Measurements from ENCODE around the gene SUCO. TPM values are rescaled to one million over a fixed set of nuclear protein-coding genes. Genes with fewer than 3 reads are reported as not detected.
A peak's percentile ranks its signal among the peaks of the same experiment; 100 is the strongest.

Gene SUCO, protein sequence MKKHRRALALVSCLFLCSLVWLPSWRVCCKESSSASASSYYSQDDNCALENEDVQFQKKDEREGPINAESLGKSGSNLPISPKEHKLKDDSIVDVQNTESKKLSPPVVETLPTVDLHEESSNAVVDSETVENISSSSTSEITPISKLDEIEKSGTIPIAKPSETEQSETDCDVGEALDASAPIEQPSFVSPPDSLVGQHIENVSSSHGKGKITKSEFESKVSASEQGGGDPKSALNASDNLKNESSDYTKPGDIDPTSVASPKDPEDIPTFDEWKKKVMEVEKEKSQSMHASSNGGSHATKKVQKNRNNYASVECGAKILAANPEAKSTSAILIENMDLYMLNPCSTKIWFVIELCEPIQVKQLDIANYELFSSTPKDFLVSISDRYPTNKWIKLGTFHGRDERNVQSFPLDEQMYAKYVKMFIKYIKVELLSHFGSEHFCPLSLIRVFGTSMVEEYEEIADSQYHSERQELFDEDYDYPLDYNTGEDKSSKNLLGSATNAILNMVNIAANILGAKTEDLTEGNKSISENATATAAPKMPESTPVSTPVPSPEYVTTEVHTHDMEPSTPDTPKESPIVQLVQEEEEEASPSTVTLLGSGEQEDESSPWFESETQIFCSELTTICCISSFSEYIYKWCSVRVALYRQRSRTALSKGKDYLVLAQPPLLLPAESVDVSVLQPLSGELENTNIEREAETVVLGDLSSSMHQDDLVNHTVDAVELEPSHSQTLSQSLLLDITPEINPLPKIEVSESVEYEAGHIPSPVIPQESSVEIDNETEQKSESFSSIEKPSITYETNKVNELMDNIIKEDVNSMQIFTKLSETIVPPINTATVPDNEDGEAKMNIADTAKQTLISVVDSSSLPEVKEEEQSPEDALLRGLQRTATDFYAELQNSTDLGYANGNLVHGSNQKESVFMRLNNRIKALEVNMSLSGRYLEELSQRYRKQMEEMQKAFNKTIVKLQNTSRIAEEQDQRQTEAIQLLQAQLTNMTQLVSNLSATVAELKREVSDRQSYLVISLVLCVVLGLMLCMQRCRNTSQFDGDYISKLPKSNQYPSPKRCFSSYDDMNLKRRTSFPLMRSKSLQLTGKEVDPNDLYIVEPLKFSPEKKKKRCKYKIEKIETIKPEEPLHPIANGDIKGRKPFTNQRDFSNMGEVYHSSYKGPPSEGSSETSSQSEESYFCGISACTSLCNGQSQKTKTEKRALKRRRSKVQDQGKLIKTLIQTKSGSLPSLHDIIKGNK (N-terminal part only)
- 100 to 1,000 TPM in 1 of 9 donors, 10 to 100 TPM in 8; 20.8 to 108 (median 36.4) TPM for total RNA-seq
- polyA plus RNA-seq: 10 to 100 TPM; 14.0 to 33.5 (median 16.4) TPM
- long read RNA-seq, donor 1, partial matches to known transcripts: 0 of 1 reads
- long read RNA-seq, donor 1, other reads (novel, unspliced or antisense): 0 of 1 reads
- long read RNA-seq, donor 2, partial matches to known transcripts: 0 of 1 reads
- long read RNA-seq, donor 2, other reads (novel, unspliced or antisense): 0 of 1 reads
- long read RNA-seq, donor 3: 0 reads
- long read RNA-seq, donor 4, partial matches to known transcripts: 8 of 12 reads
- long read RNA-seq, donor 4, other reads (novel, unspliced or antisense): 4 of 12 reads
- long read RNA-seq, donor 5, partial matches to known transcripts: 7 of 21 reads
- long read RNA-seq, donor 5, other reads (novel, unspliced or antisense): 13 of 21 reads
- long read RNA-seq, donor 6, partial matches to known transcripts: 9 of 10 reads
- long read RNA-seq, donor 6, other reads (novel, unspliced or antisense): 1 of 10 reads
- long read RNA-seq, donor 7, partial matches to known transcripts: 0 of 1 reads
- long read RNA-seq, donor 7, other reads (novel, unspliced or antisense): 0 of 1 reads
- long read RNA-seq, donor 8, partial matches to known transcripts: 5 of 6 reads
- long read RNA-seq, donor 8, other reads (novel, unspliced or antisense): 0 of 6 reads
- long read RNA-seq, donor 9, partial matches to known transcripts: 0 of 3 reads
- long read RNA-seq, donor 9, other reads (novel, unspliced or antisense): 0 of 3 reads
- long read RNA-seq, donor 10, partial matches to known transcripts: 7 of 7 reads
- long read RNA-seq, donor 10, other reads (novel, unspliced or antisense): 0 of 7 reads

DNA sequence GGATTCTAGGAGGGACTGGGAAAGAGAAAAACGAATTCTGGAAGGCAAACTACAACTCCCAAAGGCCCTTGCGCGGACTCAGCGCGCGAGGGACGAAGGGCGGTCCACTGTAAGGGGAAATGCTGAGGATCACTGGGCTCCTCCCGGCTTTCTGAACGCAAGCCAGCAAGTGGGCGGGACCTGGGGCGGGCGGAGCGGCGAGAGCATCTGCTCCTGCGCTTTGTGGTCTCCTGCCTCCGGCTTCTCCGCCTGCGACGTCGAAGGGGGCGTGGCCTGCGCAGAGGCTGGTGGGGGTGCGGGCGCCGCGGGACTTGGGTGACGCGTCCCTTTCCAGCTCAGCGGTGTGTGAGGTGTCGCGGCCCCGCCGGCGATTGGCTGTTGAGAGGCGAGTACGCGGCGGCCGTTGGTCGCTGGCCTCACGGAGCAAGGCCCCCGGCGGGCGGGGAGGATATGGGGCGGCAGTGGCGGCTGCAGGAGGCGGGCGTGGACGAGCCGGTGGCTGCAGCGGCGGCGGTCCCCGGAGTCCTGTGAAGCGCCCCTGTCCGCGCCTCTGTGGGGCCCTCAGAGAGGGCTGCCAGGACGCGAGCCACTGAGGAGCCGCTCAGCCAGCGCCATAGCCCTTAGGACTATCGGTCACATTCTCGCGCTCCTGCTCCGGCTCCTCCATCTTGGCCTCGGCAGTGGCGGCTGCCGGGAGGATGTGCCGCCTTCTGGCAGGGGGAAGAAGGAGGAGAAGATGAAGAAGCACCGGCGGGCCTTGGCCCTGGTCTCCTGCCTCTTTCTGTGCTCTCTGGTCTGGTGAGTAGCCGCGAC is at the start of gene SUCO:
Gene SUCO, plus strand, starts transcription at position 451 of the 813 bp plus-strand sequence. Its CDS starts 286 bp downstream, at position 737.
- no peaks in the 10 kb centered on the region for H3K27me3 ChIP-seq
- TF ChIP-seq POLR2A (IDR thresholded peaks at IDR 0.05): peak; percentile 97 to 99
- TF ChIP-seq, protein P1, sequence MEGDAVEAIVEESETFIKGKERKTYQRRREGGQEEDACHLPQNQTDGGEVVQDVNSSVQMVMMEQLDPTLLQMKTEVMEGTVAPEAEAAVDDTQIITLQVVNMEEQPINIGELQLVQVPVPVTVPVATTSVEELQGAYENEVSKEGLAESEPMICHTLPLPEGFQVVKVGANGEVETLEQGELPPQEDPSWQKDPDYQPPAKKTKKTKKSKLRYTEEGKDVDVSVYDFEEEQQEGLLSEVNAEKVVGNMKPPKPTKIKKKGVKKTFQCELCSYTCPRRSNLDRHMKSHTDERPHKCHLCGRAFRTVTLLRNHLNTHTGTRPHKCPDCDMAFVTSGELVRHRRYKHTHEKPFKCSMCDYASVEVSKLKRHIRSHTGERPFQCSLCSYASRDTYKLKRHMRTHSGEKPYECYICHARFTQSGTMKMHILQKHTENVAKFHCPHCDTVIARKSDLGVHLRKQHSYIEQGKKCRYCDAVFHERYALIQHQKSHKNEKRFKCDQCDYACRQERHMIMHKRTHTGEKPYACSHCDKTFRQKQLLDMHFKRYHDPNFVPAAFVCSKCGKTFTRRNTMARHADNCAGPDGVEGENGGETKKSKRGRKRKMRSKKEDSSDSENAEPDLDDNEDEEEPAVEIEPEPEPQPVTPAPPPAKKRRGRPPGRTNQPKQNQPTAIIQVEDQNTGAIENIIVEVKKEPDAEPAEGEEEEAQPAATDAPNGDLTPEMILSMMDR (IDR thresholded peaks at IDR 0.05): peak in 3 of 6 experiments; percentile 18 to 26 (median 18)

DNA sequence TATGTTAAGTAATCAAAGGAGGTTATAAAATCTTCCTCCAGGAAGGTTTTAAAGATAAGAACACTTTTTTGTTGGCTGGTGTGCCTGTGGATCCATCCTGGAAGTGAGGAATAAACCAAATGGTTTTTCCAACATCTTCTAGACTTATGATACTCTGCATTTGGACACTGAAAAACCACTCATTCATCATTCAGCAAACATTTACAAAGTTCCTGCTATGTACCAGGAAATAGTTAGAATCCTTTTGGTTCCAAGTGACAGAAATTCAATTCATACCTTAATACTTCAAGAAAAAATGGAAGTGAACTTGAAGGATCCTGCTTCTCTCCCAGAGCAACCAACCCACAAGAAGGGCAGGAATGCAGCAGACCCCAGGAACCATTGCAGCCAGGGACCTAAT is 49.5 kb upstream of the SUCO start:
- Histone ChIP-seq H3K9me3 (replicated peaks in 1 of 3) (no peaks in the 10 kb centered on the region), H3K27ac (no peak overlapping the region), H3K4me1 (replicated peaks in 1 of 2) (no peaks in the 10 kb centered on the region), H3K27me3 (no peaks in the 10 kb centered on the region), H3K36me3 (replicated peaks in 1 of 2) (no peaks in the 10 kb centered on the region), H3K4me3 (no peak overlapping the region)
- intact Hi-C loops (cut with DNase I): no loop called here
- TF ChIP-seq, protein P1 (IDR thresholded peaks at IDR 0.05): no peak
- TF ChIP-seq POLR2A (IDR thresholded peaks at IDR 0.05): no peak
- DNase-seq: no peak

More for the DNA sequence above, at the start of gene SUCO:
- Histone ChIP-seq H3K27ac (peak within 1 kb of the TSS; percentile 94 to 98 (median 97)), H3K9me3 (replicated peaks in 1 of 3) (no peaks in the 10 kb centered on the region), H3K36me3 (replicated peaks in 1 of 2) (no peaks in the 10 kb centered on the region), H3K4me1 (replicated peaks in 1 of 2) (peaks cover 7 to 36% of the 10 kb centered on the region in 2 donors), H3K4me3 (peak within 1 kb of the TSS; percentile 43 to 67 (median 47))
- peak; percentile 99 to 100 (median 100) for DNase-seq
- 0 to 1% (median 0%) methylated on average over 15 to 74 of the region's 74 CpGs for WGBS, 4 donors
- intact Hi-C loops (cut with DNase I): no loop called here

DNA sequence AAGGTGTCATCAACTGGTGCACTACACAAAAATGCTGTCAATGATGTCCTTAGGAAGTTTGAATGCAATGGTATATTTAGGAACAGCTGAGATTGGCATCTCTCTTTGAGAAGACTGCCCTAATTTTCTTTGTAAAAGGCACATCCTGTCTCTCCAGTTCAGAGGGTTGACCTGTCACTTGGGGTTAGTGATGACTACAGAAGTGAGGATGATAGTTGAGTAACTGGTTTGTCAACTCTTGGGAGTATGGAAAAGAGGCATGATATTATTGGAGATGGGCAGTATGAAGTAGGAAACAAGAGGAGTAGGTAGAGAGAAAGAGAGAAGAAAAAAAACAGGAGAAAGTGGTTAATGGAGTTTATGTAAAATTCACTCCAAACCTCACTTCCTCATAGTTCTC is 48.7 kb upstream of the SUCO start:
- Histone ChIP-seq H3K4me3 (no peak overlapping the region), H3K36me3 (replicated peaks in 1 of 2) (no peaks in the 10 kb centered on the region), H3K4me1 (replicated peaks in 1 of 2) (no peaks in the 10 kb centered on the region), H3K27ac (no peak overlapping the region), H3K9me3 (replicated peaks in 1 of 3) (no peaks in the 10 kb centered on the region), H3K27me3 (no peaks in the 10 kb centered on the region)
- no peak for DNase-seq
- intact Hi-C loops (cut with DNase I): no loop called here
- no peak for TF ChIP-seq POLR2A (IDR thresholded peaks at IDR 0.05)
